Ishikawa (cell line): Measurements from ENCODE around the gene PLEKHH1.

Experiments used
- CEBPB ChIP-seq: IDR thresholded peaks from 2 replicates; pipeline ENCODE4 v1.6.1; 2012
- CREB1 ChIP-seq: IDR thresholded peaks from 2 replicates; pipeline ENCODE4 v1.6.1; 2012; ENCODE audit warnings: low read depth
- EGR1 ChIP-seq: IDR thresholded peaks from 2 replicates; pipeline ENCODE4 v1.6.1; 2012
- EP300 ChIP-seq: IDR thresholded peaks from 2 replicates; pipeline ENCODE4 v1.6.1; 2012; ENCODE audit warnings: borderline replicate concordance
- FOXM1 ChIP-seq: IDR thresholded peaks from 2 replicates; pipeline ENCODE4 v1.6.1; 2012; ENCODE audit warnings: low read depth, borderline replicate concordance
- NFIC ChIP-seq: IDR thresholded peaks from 2 replicates; pipeline ENCODE4 v1.6.1; 2012
- RAD21 ChIP-seq: IDR thresholded peaks from 2 replicates; pipeline ENCODE4 v1.6.1; 2012; ENCODE audit warnings: low read depth
- TAF1 ChIP-seq: IDR thresholded peaks from 2 replicates; pipeline ENCODE4 v1.6.1; 2012; ENCODE audit warnings: low read depth, mild to moderate bottlenecking
- TCF12 ChIP-seq: IDR thresholded peaks from 2 replicates; pipeline ENCODE4 v1.6.1; 2012; ENCODE audit warnings: low read depth
- TEAD4 ChIP-seq: IDR thresholded peaks from 2 replicates; pipeline ENCODE4 v1.6.1; 2012
- ZBTB7A ChIP-seq: IDR thresholded peaks from 2 replicates; pipeline ENCODE4 v1.6.1; 2012; ENCODE audit warnings: low read depth
- TF ChIP-seq, protein P1 (sequence below): IDR thresholded peaks from 2 replicates; pipeline ENCODE4 v1.6.1; 2012; ENCODE audit warnings: low read depth, mild to moderate bottlenecking
- TF ChIP-seq, protein P2 (sequence below): IDR thresholded peaks from 2 replicates; pipeline ENCODE4 v1.6.1; 2012
- TF ChIP-seq, protein P3 (sequence below): IDR thresholded peaks from 2 replicates; pipeline ENCODE4 v1.6.1; 2012

DNA sequence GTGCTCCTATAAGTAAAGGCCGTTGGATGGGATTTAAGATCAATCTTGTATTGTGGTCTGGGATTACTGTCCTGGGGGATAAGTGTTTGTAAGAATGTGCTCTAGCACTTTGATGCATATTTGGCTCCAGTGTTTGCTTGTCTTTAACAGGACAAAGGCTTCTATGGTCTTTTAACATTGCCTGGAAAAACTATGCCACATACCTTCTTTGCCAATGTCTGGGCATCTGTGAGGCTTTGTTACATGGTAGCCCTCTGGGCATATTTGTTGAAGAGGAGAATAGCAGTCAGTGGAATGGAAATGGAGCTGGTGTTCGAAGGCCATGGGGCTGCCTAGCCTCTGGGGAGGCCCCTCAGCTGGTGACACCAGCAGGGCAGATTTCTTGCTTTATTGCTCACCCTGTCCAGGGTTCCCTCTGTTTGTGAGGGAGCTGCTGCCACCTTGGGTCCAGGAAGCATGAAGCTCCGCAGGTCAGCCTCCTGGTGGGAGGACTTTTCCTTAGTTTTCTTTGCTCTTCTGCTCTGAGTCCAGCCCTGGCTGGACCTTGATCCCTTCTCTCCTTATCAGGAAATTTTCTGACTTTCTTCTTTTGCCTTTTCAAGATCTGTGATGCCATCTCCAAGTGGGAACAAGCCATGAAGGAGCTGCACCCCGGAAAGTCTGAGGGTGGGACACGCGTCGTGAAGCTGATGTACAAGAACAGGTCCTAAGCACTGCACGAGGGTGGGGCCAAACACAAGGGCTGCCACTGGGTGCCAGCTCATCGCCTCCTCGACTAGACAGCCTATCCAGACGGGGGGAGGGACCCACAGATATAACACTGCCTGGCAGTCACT is 47.5 kb downstream of the PLEKHH1 start:
- TF ChIP-seq, protein P1, sequence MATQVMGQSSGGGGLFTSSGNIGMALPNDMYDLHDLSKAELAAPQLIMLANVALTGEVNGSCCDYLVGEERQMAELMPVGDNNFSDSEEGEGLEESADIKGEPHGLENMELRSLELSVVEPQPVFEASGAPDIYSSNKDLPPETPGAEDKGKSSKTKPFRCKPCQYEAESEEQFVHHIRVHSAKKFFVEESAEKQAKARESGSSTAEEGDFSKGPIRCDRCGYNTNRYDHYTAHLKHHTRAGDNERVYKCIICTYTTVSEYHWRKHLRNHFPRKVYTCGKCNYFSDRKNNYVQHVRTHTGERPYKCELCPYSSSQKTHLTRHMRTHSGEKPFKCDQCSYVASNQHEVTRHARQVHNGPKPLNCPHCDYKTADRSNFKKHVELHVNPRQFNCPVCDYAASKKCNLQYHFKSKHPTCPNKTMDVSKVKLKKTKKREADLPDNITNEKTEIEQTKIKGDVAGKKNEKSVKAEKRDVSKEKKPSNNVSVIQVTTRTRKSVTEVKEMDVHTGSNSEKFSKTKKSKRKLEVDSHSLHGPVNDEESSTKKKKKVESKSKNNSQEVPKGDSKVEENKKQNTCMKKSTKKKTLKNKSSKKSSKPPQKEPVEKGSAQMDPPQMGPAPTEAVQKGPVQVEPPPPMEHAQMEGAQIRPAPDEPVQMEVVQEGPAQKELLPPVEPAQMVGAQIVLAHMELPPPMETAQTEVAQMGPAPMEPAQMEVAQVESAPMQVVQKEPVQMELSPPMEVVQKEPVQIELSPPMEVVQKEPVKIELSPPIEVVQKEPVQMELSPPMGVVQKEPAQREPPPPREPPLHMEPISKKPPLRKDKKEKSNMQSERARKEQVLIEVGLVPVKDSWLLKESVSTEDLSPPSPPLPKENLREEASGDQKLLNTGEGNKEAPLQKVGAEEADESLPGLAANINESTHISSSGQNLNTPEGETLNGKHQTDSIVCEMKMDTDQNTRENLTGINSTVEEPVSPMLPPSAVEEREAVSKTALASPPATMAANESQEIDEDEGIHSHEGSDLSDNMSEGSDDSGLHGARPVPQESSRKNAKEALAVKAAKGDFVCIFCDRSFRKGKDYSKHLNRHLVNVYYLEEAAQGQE = no peak
- TF ChIP-seq, protein P2, sequence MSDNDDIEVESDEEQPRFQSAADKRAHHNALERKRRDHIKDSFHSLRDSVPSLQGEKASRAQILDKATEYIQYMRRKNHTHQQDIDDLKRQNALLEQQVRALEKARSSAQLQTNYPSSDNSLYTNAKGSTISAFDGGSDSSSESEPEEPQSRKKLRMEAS = no peak
- TF ChIP-seq FOXM1 = no peak
- no peak for TF ChIP-seq EGR1
- TF ChIP-seq CEBPB = no peak
- no peak for TF ChIP-seq TAF1
- TF ChIP-seq CREB1 = no peak
- no peak for TF ChIP-seq TEAD4
- TF ChIP-seq, protein P3, sequence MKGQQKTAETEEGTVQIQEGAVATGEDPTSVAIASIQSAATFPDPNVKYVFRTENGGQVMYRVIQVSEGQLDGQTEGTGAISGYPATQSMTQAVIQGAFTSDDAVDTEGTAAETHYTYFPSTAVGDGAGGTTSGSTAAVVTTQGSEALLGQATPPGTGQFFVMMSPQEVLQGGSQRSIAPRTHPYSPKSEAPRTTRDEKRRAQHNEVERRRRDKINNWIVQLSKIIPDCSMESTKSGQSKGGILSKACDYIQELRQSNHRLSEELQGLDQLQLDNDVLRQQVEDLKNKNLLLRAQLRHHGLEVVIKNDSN = no peak
- TF ChIP-seq EP300 = no peak
- TF ChIP-seq RAD21 = no peak
- no peak for TF ChIP-seq ZBTB7A
- no peak for TF ChIP-seq NFIC
- no peak for TF ChIP-seq TCF12
